OCI-LY1 (cell line): ENCODE measurements around the gene MRTFB.

Experiments used
- H2AFZ ChIP-seq: fragments of 200-600 bp; sonication (generic), shearing (Covaris generic); 2 replicates; pipeline ENCODE4 v1.6.0; 2014; ENCODE audit warnings: antibody characterized with exemption, mild to moderate bottlenecking, low read length
- H3F3A ChIP-seq: fragments of 200-600 bp; sonication (generic), shearing (Covaris generic); 2 replicates; pipeline ENCODE4 v1.6.0; 2014; ENCODE audit warnings: mild to moderate bottlenecking, antibody characterized with exemption, low read length, moderate library complexity; ENCODE audit not compliant: insufficient read depth
- H3K27ac ChIP-seq: fragments of 200-600 bp; sonication (generic); 2 replicates; pipeline ENCODE4 v1.5.1; 2014; ENCODE audit warnings: low read length, mixed run types, mild to moderate bottlenecking, low read depth; ENCODE audit not compliant: poor library complexity, severe bottlenecking
- H3K27me3 ChIP-seq: fragments of 200-600 bp; sonication (generic); 2 replicates; pipeline ENCODE4 v1.6.0; 2014; ENCODE audit warnings: antibody characterized with exemption, mild to moderate bottlenecking, low read length, moderate library complexity; ENCODE audit not compliant: insufficient read depth
- H3K36me3 ChIP-seq: fragments of 200-600 bp; sonication (generic); 2 replicates; pipeline ENCODE4 v1.6.1; 2014; ENCODE audit warnings: mild to moderate bottlenecking, antibody characterized with exemption, low read length, moderate library complexity, mixed read lengths; ENCODE audit not compliant: insufficient read depth
- H3K4me1 ChIP-seq: fragments of 200-600 bp; sonication (generic); 2 replicates; pipeline ENCODE4 v1.5.1; 2014; ENCODE audit warnings: mild to moderate bottlenecking, low read length, moderate library complexity; ENCODE audit not compliant: insufficient read depth, severe bottlenecking
- H3K4me2 ChIP-seq: fragments of 200-600 bp; sonication (generic), shearing (Covaris generic); 2 replicates; pipeline ENCODE4 v1.6.1; 2014; ENCODE audit warnings: low read length
- H3K4me3 ChIP-seq: fragments of 200-600 bp; sonication (generic); 2 replicates; pipeline ENCODE4 v1.5.1; 2014; ENCODE audit warnings: low read length, low read depth, mild to moderate bottlenecking, mixed read lengths; ENCODE audit not compliant: poor library complexity, severe bottlenecking
- H3K79me2 ChIP-seq: fragments of 200-600 bp; shearing (Covaris generic); 2 replicates; pipeline ENCODE4 v1.6.1; 2016; ENCODE audit warnings: mixed run types, low read length, mixed read lengths; ENCODE audit not compliant: insufficient read depth
- H3K9ac ChIP-seq: fragments of 200-600 bp; sonication (generic), shearing (Covaris generic); 2 replicates; pipeline ENCODE4 v1.6.1; 2014; ENCODE audit warnings: mild to moderate bottlenecking, low read length, mixed read lengths
- H3K9me2 ChIP-seq: fragments of 200-600 bp; sonication (generic), shearing (Covaris generic); 2 replicates; pipeline ENCODE4 v1.6.1; 2014; ENCODE audit warnings: low read depth, mild to moderate bottlenecking, low read length, mixed read lengths
- H3K9me3 ChIP-seq: fragments of 200-600 bp; shearing (Covaris generic); 2 replicates; pipeline ENCODE4 v1.6.1; 2014; ENCODE audit warnings: low read length, mixed read lengths
- H4K20me1 ChIP-seq: fragments of 200-600 bp; sonication (generic), shearing (Covaris generic); 2 replicates; pipeline ENCODE4 v1.6.0; 2016; ENCODE audit warnings: mild to moderate bottlenecking, low read length; ENCODE audit not compliant: insufficient read depth
- CTCF ChIP-seq: fragments of 200-600 bp; sonication (generic), shearing (Covaris generic); IDR thresholded peaks from 2 replicates; pipeline ENCODE4 v1.5.1; 2017; ENCODE audit warnings: mild to moderate bottlenecking, antibody characterized with exemption, low read length, moderate library complexity, mixed read lengths
- EZH2 ChIP-seq: fragments of 200-600 bp; sonication (generic), shearing (Covaris generic); IDR thresholded peaks from 2 replicates; pipeline ENCODE4 v1.8.0; 2017; ENCODE audit warnings: borderline replicate concordance, mixed run types, mild to moderate bottlenecking, antibody characterized with exemption, low read length, moderate library complexity, mixed read lengths

MRTFB gene

GRCh38 chr16:14202095-14202494 lies 131.0 kb downstream of the MRTFB start:
- Histone ChIP-seq H3K27ac (no peak overlapping the region), H3K27me3 (no peaks in the 10 kb centered on the region), H3F3A (no peaks in the 10 kb centered on the region), H2AFZ (no peak overlapping the region), H3K4me2 (no peak overlapping the region), H3K4me3 (no peak overlapping the region), H3K9me2 (no peaks in the 10 kb centered on the region), H3K36me3 (no peaks in the 10 kb centered on the region), H3K9me3 (no peaks in the 10 kb centered on the region), H3K9ac (no peak overlapping the region), H4K20me1 (no peaks in the 10 kb centered on the region), H3K79me2 (no peaks in the 10 kb centered on the region), H3K4me1 (no peaks in the 10 kb centered on the region)
- TF ChIP-seq CTCF, result no peak
- TF ChIP-seq EZH2, result no peak

GRCh38 chr16:14202697-14203096 lies 131.6 kb downstream of the MRTFB start:
- Histone ChIP-seq H3K9me2 (no peaks in the 10 kb centered on the region), H3K9ac (no peak overlapping the region), H3K36me3 (no peaks in the 10 kb centered on the region), H3K4me1 (no peaks in the 10 kb centered on the region), H3F3A (no peaks in the 10 kb centered on the region), H2AFZ (no peak overlapping the region), H3K27me3 (no peaks in the 10 kb centered on the region), H3K79me2 (no peaks in the 10 kb centered on the region), H4K20me1 (no peaks in the 10 kb centered on the region), H3K27ac (no peak overlapping the region), H3K4me2 (no peak overlapping the region), H3K9me3 (no peaks in the 10 kb centered on the region), H3K4me3 (no peak overlapping the region)
- TF ChIP-seq CTCF (peak; percentile 26; the same call in 1 of the 2 replicates), EZH2 (no peak)

- Histone ChIP-seq H3K27ac (no peak overlapping the region), H2AFZ (no peak overlapping the region), H3K4me2 (no peak overlapping the region), H3K9me3 (no peaks in the 10 kb centered on the region), H3K36me3 (no peaks in the 10 kb centered on the region), H4K20me1 (no peaks in the 10 kb centered on the region), H3K27me3 (no peaks in the 10 kb centered on the region), H3K4me3 (no peak overlapping the region), H3K9me2 (no peaks in the 10 kb centered on the region), H3K9ac (no peak overlapping the region), H3K79me2 (no peaks in the 10 kb centered on the region), H3K4me1 (no peaks in the 10 kb centered on the region), H3F3A (no peaks in the 10 kb centered on the region)
- TF ChIP-seq CTCF, result no peak
- no peak for TF ChIP-seq EZH2
Measured at GRCh38 chr16:14203166-14203565, 132.0 kb downstream of the MRTFB start.
